Measurements from ENCODE around the gene PIK3R2.

DNA sequence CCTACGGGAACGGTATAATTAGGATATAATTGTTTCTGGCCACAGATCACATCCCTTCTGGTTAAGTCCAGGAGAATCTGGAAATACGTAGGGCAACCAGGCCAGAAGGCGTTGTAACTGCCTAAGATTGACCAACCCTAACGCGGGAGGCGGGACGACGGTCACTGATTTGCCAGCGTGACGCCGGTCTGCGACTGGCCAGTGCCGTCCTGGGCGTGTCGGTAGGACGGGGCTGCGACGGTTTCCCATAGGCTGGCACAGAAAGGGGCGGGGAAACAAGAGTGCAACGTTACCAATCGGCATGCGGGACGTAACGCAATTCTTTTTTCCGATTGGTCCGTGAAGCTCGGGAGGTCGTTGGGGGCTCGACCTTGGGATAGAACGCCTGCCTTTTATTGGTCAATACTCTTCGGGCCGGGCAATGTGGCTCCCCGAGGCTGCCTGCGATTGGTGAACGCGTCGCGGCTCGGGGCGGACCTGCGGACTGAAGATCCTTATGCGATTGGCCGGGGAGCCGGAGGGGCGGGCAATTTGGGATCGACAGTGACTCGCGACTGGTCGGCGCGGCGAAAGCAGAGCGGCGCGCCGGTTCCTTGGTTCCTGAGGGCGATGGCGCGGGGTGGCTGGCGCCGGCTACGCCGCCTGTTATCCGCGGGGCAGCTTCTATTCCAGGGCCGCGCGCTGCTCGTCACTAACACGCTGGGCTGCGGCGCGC is 39.9 kb downstream of the PIK3R2 start, which contains the start of gene MPV17L2:
- TF ChIP-seq NFIC (IDR thresholded peaks at IDR 0.05) (no peak), FOXM1 (IDR thresholded peaks at IDR 0.05; ENCODE audit: borderline replicate concordance, low read depth) (no peak), TAF1 (IDR thresholded peaks at IDR 0.05; ENCODE audit: low read depth) (peak; percentile 58; the same call in 1 of the 2 replicates), RAD21 (IDR thresholded peaks at IDR 0.05; ENCODE audit: low read depth) (no peak), EP300 (IDR thresholded peaks at IDR 0.05; ENCODE audit: borderline replicate concordance) (no peak; the same call in 1 of the 2 replicates), TEAD4 (IDR thresholded peaks at IDR 0.05) (no peak), CEBPB (IDR thresholded peaks at IDR 0.05) (no peak), CREB1 (IDR thresholded peaks at IDR 0.05; ENCODE audit: low read depth) (peak; percentile 73), YY1 (IDR thresholded peaks at IDR 0.05; ENCODE audit: low read depth) (peak; percentile 81), EGR1 (IDR thresholded peaks at IDR 0.05) (no peak)
- TF ChIP-seq, protein P1, sequence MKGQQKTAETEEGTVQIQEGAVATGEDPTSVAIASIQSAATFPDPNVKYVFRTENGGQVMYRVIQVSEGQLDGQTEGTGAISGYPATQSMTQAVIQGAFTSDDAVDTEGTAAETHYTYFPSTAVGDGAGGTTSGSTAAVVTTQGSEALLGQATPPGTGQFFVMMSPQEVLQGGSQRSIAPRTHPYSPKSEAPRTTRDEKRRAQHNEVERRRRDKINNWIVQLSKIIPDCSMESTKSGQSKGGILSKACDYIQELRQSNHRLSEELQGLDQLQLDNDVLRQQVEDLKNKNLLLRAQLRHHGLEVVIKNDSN (IDR thresholded peaks at IDR 0.05), result peak; percentile 6; the same call in 1 of the 2 replicates
- TF ChIP-seq, protein P2, sequence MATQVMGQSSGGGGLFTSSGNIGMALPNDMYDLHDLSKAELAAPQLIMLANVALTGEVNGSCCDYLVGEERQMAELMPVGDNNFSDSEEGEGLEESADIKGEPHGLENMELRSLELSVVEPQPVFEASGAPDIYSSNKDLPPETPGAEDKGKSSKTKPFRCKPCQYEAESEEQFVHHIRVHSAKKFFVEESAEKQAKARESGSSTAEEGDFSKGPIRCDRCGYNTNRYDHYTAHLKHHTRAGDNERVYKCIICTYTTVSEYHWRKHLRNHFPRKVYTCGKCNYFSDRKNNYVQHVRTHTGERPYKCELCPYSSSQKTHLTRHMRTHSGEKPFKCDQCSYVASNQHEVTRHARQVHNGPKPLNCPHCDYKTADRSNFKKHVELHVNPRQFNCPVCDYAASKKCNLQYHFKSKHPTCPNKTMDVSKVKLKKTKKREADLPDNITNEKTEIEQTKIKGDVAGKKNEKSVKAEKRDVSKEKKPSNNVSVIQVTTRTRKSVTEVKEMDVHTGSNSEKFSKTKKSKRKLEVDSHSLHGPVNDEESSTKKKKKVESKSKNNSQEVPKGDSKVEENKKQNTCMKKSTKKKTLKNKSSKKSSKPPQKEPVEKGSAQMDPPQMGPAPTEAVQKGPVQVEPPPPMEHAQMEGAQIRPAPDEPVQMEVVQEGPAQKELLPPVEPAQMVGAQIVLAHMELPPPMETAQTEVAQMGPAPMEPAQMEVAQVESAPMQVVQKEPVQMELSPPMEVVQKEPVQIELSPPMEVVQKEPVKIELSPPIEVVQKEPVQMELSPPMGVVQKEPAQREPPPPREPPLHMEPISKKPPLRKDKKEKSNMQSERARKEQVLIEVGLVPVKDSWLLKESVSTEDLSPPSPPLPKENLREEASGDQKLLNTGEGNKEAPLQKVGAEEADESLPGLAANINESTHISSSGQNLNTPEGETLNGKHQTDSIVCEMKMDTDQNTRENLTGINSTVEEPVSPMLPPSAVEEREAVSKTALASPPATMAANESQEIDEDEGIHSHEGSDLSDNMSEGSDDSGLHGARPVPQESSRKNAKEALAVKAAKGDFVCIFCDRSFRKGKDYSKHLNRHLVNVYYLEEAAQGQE (IDR thresholded peaks at IDR 0.05; ENCODE audit: low read depth), result no peak
- TF ChIP-seq, protein P3, sequence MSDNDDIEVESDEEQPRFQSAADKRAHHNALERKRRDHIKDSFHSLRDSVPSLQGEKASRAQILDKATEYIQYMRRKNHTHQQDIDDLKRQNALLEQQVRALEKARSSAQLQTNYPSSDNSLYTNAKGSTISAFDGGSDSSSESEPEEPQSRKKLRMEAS (IDR thresholded peaks at IDR 0.05), result peak; percentile 55
